Glutamatergic neuron (in vitro differentiated cells): Measurements from ENCODE around the gene ETV6. TPM values are rescaled to one million over a fixed set of nuclear protein-coding genes. Genes with fewer than 3 reads are reported as not detected.

Experiments used
- DNase-seq: peaks from one replicate; pipeline ENCODE4 v3.0.0; 2022
- H3K27ac Mint-ChIP-seq: one replicate; pipeline ENCODE4 v1.8.0; 2020; ENCODE audit warnings: mild to moderate bottlenecking, mixed read lengths, inconsistent platforms; ENCODE audit not compliant: unreplicated experiment
- H3K27me3 Mint-ChIP-seq: one replicate; pipeline ENCODE4 v1.8.0; 2020; ENCODE audit warnings: mild to moderate bottlenecking, moderate library complexity, mixed read lengths, inconsistent platforms; ENCODE audit not compliant: unreplicated experiment
- H3K36me3 Mint-ChIP-seq: one replicate; pipeline ENCODE4 v1.8.0; 2020; ENCODE audit warnings: mild to moderate bottlenecking, mixed read lengths, inconsistent platforms; ENCODE audit not compliant: unreplicated experiment
- H3K4me1 Mint-ChIP-seq: one replicate; pipeline ENCODE4 v1.8.0; 2020; ENCODE audit warnings: mild to moderate bottlenecking, low read depth, mixed read lengths, inconsistent platforms; ENCODE audit not compliant: unreplicated experiment
- H3K4me3 Mint-ChIP-seq: one replicate; pipeline ENCODE4 v1.8.0; 2020; ENCODE audit warnings: mild to moderate bottlenecking, mixed read lengths, inconsistent platforms; ENCODE audit not compliant: unreplicated experiment
- H3K9me3 Mint-ChIP-seq: one replicate; pipeline ENCODE4 v1.8.0; 2020; ENCODE audit warnings: mild to moderate bottlenecking, moderate library complexity, mixed read lengths, inconsistent platforms; ENCODE audit not compliant: unreplicated experiment
- CTCF ChIP-seq: fragments of 200-600 bp; sonication (generic); IDR thresholded peaks from one replicate; pipeline ENCODE4 v1.5.0; 2021; ENCODE audit not compliant: partially characterized antibody, unreplicated experiment
- total RNA-seq: library from RNA; stranded (reverse); fragmentation: NEBNext Ultra II Directional; extraction: Animal tissue kit (Norgen Biotek cat#: 25700); gene quantifications from one replicate; pipeline ENCODE4 v1.2.1, GENCODE V29; 2021; ENCODE audit not compliant: unreplicated experiment

ETV6 gene
- total RNA-seq, 1 donor from 2014 or later = 10.1 TPM

- Mint-ChIP-seq H3K9me3 (no peaks in the 10 kb centered on the region), H3K27me3 (peaks cover 3% of the 10 kb centered on the region), H3K4me1 (peaks cover 12% of the 10 kb centered on the region), H3K36me3 (no peaks in the 10 kb centered on the region), H3K4me3 (no peak overlapping the region), H3K27ac (no peak overlapping the region)
- DNase-seq = no peak
- no peak for TF ChIP-seq CTCF
These were observed 164.0 kb downstream of the ETV6 start for GRCh38 chr12:11813438-11813813.

- H3K4me1 Mint-ChIP-seq = peaks cover 12% of the 10 kb centered on the region
These were observed 164.9 kb downstream of the ETV6 start for GRCh38 chr12:11814374-11814773.

GRCh38 chr12:11815397-11815796, 165.9 kb downstream of the ETV6 start:
- Mint-ChIP-seq H3K4me3 (no peak overlapping the region), H3K27me3 (peaks cover 1% of the 10 kb centered on the region), H3K36me3 (no peaks in the 10 kb centered on the region), H3K27ac (no peak overlapping the region), H3K4me1 (peaks cover 12% of the 10 kb centered on the region), H3K9me3 (no peaks in the 10 kb centered on the region)
- no peak for TF ChIP-seq CTCF
- no peak for DNase-seq

More at GRCh38 chr12:11814374-11814773, 164.9 kb downstream of the ETV6 start:
- Mint-ChIP-seq H3K27ac (no peak overlapping the region), H3K4me3 (no peak overlapping the region), H3K36me3 (no peaks in the 10 kb centered on the region), H3K9me3 (no peaks in the 10 kb centered on the region), H3K27me3 (peaks cover 1% of the 10 kb centered on the region)
- no peak for DNase-seq
- TF ChIP-seq CTCF = no peak

- H3K27ac Mint-ChIP-seq = no peak overlapping the region
- TF ChIP-seq CTCF = no peak
- H3K9me3 Mint-ChIP-seq = peaks cover 2% of the 10 kb centered on the region
- no peak for DNase-seq
- H3K4me3 Mint-ChIP-seq = no peak overlapping the region
- peaks cover 4% of the 10 kb centered on the region for H3K36me3 Mint-ChIP-seq
- H3K27me3 Mint-ChIP-seq = no peaks in the 10 kb centered on the region
- H3K4me1 Mint-ChIP-seq = peaks cover 7% of the 10 kb centered on the region
These were observed 170.2 kb downstream of the ETV6 start for GRCh38 chr12:11819643-11820042.

GRCh38 chr12:11820476-11820875, 171.0 kb downstream of the ETV6 start:
- Mint-ChIP-seq H3K36me3 (peaks cover 4% of the 10 kb centered on the region), H3K27me3 (no peaks in the 10 kb centered on the region), H3K4me1 (peaks cover 13% of the 10 kb centered on the region), H3K27ac (no peak overlapping the region), H3K4me3 (no peak overlapping the region), H3K9me3 (peaks cover 2% of the 10 kb centered on the region)
- TF ChIP-seq CTCF = no peak
- no peak for DNase-seq
